Nephron progenitor cell (in vitro differentiated cells): ENCODE data around the gene LRRTM2.

Experiments used
- DNase-seq: peaks from one replicate; pipeline ENCODE4 v3.0.0; 2021
- H3K27ac Mint-ChIP-seq: 2 replicates; pipeline ENCODE4 v1.8.0; 2021; ENCODE audit warnings: mild to moderate bottlenecking, moderate library complexity, mixed read lengths
- H3K27me3 Mint-ChIP-seq: 2 replicates; pipeline ENCODE4 v1.8.0; 2021; ENCODE audit warnings: mild to moderate bottlenecking, low read depth, mixed read lengths; ENCODE audit not compliant: poor library complexity
- H3K36me3 Mint-ChIP-seq: 2 replicates; pipeline ENCODE4 v1.8.0; 2021; ENCODE audit warnings: low read depth, mixed read lengths
- H3K4me1 Mint-ChIP-seq: 2 replicates; pipeline ENCODE4 v1.8.0; 2021; ENCODE audit warnings: mixed read lengths
- H3K4me3 Mint-ChIP-seq: 2 replicates; pipeline ENCODE4 v1.8.0; 2021; ENCODE audit warnings: mild to moderate bottlenecking, moderate library complexity, mixed read lengths
- H3K9me3 Mint-ChIP-seq: 2 replicates; pipeline ENCODE4 v1.8.0; 2021; ENCODE audit warnings: mild to moderate bottlenecking, moderate library complexity, mixed read lengths
- TF ChIP-seq, protein P1 (sequence below): fragments of 200-600 bp; sonication (generic); IDR thresholded peaks from 2 replicates; pipeline ENCODE4 v1.5.0; 2021; ENCODE audit warnings: antibody characterized with exemption

LRRTM2 gene

GRCh38 chr5:138913773-138914172, 38.6 kb upstream of the LRRTM2 start:
- no peak overlapping the region for H3K4me3 Mint-ChIP-seq
- no peak overlapping the region for H3K27ac Mint-ChIP-seq
- H3K4me1 Mint-ChIP-seq: peaks cover 25% of the 10 kb centered on the region
- H3K9me3 Mint-ChIP-seq: no peaks in the 10 kb centered on the region
- TF ChIP-seq, protein P1, sequence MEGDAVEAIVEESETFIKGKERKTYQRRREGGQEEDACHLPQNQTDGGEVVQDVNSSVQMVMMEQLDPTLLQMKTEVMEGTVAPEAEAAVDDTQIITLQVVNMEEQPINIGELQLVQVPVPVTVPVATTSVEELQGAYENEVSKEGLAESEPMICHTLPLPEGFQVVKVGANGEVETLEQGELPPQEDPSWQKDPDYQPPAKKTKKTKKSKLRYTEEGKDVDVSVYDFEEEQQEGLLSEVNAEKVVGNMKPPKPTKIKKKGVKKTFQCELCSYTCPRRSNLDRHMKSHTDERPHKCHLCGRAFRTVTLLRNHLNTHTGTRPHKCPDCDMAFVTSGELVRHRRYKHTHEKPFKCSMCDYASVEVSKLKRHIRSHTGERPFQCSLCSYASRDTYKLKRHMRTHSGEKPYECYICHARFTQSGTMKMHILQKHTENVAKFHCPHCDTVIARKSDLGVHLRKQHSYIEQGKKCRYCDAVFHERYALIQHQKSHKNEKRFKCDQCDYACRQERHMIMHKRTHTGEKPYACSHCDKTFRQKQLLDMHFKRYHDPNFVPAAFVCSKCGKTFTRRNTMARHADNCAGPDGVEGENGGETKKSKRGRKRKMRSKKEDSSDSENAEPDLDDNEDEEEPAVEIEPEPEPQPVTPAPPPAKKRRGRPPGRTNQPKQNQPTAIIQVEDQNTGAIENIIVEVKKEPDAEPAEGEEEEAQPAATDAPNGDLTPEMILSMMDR: no peak
- peaks cover 59% of the 10 kb centered on the region for H3K36me3 Mint-ChIP-seq
- H3K27me3 Mint-ChIP-seq: peaks cover 4% of the 10 kb centered on the region
- no peak for DNase-seq

- Mint-ChIP-seq H3K4me3 (no peak overlapping the region), H3K9me3 (no peaks in the 10 kb centered on the region), H3K4me1 (peaks cover 29% of the 10 kb centered on the region)
Observed at GRCh38 chr5:138912093-138912492, 37.0 kb upstream of the LRRTM2 start.

GRCh38 chr5:138911441-138911840, 36.3 kb upstream of the LRRTM2 start:
- peaks cover 29% of the 10 kb centered on the region for H3K4me1 Mint-ChIP-seq
- H3K27ac Mint-ChIP-seq: peak overlapping the region; percentile 24
- peaks cover 4% of the 10 kb centered on the region for H3K27me3 Mint-ChIP-seq
- TF ChIP-seq, protein P1: no peak
- peaks cover 77% of the 10 kb centered on the region for H3K36me3 Mint-ChIP-seq
- H3K9me3 Mint-ChIP-seq: no peaks in the 10 kb centered on the region
- no peak for DNase-seq
- no peak overlapping the region for H3K4me3 Mint-ChIP-seq

More at GRCh38 chr5:138912093-138912492, 37.0 kb upstream of the LRRTM2 start:
- no peak for DNase-seq
- TF ChIP-seq, protein P1: no peak
- peaks cover 71% of the 10 kb centered on the region for H3K36me3 Mint-ChIP-seq
- H3K27ac Mint-ChIP-seq: peak overlapping the region; percentile 6
- peaks cover 4% of the 10 kb centered on the region for H3K27me3 Mint-ChIP-seq

GRCh38 chr5:138910546-138911185, 35.5 kb upstream of the LRRTM2 start:
- peak overlapping the region; percentile 55 for H3K27ac Mint-ChIP-seq
- TF ChIP-seq, protein P1: no peak
- H3K36me3 Mint-ChIP-seq: peaks cover 79% of the 10 kb centered on the region
- H3K9me3 Mint-ChIP-seq: no peaks in the 10 kb centered on the region
- DNase-seq: no peak
- no peak overlapping the region for H3K4me3 Mint-ChIP-seq
- H3K27me3 Mint-ChIP-seq: no peaks in the 10 kb centered on the region
- peaks cover 29% of the 10 kb centered on the region for H3K4me1 Mint-ChIP-seq

GRCh38 chr5:138909734-138910133, 34.6 kb upstream of the LRRTM2 start:
- TF ChIP-seq, protein P1: no peak
- peaks cover 29% of the 10 kb centered on the region for H3K4me1 Mint-ChIP-seq
- no peaks in the 10 kb centered on the region for H3K27me3 Mint-ChIP-seq
- no peak for DNase-seq
- no peaks in the 10 kb centered on the region for H3K9me3 Mint-ChIP-seq
- H3K4me3 Mint-ChIP-seq: no peak overlapping the region
- H3K36me3 Mint-ChIP-seq: peaks cover 75% of the 10 kb centered on the region
- peak overlapping the region; percentile 36 for H3K27ac Mint-ChIP-seq

DNA sequence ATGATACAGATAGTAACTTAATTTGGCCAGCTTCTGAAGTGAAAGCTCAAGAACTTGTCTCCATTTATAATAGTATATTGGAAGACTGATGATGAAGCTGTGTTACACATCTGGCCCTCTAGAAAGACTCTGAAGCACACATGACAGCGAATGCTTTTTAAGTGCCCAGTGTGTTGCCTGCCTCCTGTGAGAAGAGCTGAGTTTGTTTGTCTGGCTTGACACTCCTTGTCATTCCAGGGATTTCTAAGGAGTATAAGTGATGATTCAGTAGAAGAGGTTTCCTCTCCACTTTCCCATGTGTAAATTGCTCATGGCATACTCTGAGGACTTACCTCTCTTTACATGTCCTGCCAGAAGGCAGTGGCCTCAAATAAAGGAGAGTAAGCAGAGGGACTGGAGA, 30.4 kb upstream of the LRRTM2 start:
- H3K27ac Mint-ChIP-seq: peak overlapping the region; percentile 72
- H3K27me3 Mint-ChIP-seq: no peaks in the 10 kb centered on the region
- peaks cover 25% of the 10 kb centered on the region for H3K4me1 Mint-ChIP-seq
- H3K36me3 Mint-ChIP-seq: peaks cover 91% of the 10 kb centered on the region
- no peak overlapping the region for H3K4me3 Mint-ChIP-seq
- DNase-seq: no peak
- TF ChIP-seq, protein P1: no peak
- no peaks in the 10 kb centered on the region for H3K9me3 Mint-ChIP-seq
